Measurements from ENCODE around the gene OVOL1.
A peak's percentile ranks its signal among the peaks of the same experiment; 100 is the strongest.
"Not testable (repeated sequence)": the region's sequence is repeated elsewhere in the genome, so short reads cannot be mapped to it uniquely, and the experiment has no call there.

OVOL1 gene

DNA sequence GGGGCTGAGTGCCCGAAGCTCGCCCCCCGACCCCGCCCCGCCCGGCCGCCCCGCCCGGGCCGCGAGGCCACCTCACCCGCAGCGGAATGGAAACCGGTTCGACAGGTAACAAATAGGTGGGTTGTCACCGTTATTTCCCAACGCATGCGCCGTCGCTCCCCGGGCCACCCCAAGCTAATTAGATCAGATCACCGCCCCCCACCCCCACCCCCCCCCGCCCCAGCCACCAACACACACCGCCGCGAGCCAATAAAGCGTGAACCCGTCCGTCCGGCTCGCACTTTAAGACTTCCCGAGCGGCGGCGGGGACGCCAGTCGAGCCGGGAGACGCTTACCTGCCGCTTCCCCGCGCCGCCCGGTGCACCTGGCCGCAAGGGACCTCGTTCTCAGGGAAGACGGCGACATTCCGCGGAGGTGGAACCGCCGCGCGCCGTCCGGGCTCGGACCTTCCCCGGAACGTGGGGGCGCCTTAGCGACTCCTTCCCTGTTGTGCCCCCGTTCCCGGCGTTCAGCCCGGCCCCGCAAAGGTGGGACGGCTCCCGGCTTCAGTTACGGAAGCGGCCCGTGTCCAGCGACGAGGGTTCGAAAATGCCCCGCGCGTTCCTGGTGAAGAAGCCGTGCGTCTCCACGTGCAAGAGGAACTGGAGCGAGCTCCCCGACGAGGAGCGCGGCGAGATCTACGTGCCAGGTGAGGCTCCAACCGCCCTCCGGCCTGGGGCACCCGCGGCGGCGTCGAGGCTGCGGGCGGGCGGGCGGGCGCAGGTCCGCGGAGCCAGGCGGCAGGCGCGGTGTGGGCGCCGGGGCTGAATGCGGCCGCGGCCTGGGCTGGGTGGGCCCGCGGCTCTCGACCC is at the start of gene OVOL1:
Gene OVOL1, plus strand, starts transcription at position 278 of the 851 bp plus-strand sequence. Its CDS starts 311 bp downstream, at position 589.
- Histone ChIP-seq H3K9ac (ENCODE audit: low read length) (peak within 1 kb of the TSS; percentile 62), H3K27me3 (ENCODE audit: control insufficient read depth, insufficient read depth, low read length) (peaks cover 68% of the 10 kb centered on the region), H3K9me3 (ENCODE audit: control insufficient read depth, insufficient read depth, low read depth, low read length) (no peaks in the 10 kb centered on the region), H3K4me1 (ENCODE audit: control insufficient read depth, insufficient read depth, low read length) (peaks cover 37% of the 10 kb centered on the region), H3K4me3 (ENCODE audit: low read depth, low read length) (peak within 1 kb of the TSS; percentile 75), H3K27ac (ENCODE audit: low read depth, low read length) (no peak within 1 kb of the TSS; the same call in 1 of the 2 replicates), H3K36me3 (ENCODE audit: control insufficient read depth, insufficient read depth, low read length) (no peaks in the 10 kb centered on the region)

DNA sequence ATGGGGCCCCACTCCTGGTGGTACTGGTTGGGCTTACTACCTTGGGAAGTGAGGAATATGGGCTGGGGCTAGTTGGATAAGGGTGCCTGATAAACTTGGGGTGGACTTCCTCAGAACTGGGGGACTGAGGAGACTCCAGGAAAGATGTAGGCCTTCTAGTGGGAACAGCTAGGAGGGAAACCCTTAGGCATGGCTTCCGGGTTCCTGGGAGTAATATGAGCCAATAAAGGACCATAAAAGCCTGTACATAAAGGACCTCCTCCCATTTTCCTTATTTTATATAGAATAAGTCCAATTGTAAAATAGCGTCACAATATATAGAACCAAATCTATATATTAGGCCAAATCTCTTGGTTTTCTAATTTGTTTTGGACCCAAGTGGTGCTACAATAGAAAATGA is 47.8 kb upstream of the OVOL1 start:
- H3K4me3 ChIP-seq (ENCODE audit: low read depth, low read length), result no peak overlapping the region

GRCh38 chr11:65741185-65741584 is 45.7 kb upstream of the OVOL1 start:
- H3K36me3 ChIP-seq (ENCODE audit: control insufficient read depth, insufficient read depth, low read length), result no peaks in the 10 kb centered on the region
- no peaks in the 10 kb centered on the region; the same call in 1 of the 2 replicates for H3K27me3 ChIP-seq (ENCODE audit: control insufficient read depth, insufficient read depth, low read length)
- no peaks in the 10 kb centered on the region for H3K4me1 ChIP-seq (ENCODE audit: control insufficient read depth, insufficient read depth, low read length)
- no peak overlapping the region for H3K27ac ChIP-seq (ENCODE audit: low read depth, low read length)
- H3K9me3 ChIP-seq (ENCODE audit: control insufficient read depth, insufficient read depth, low read depth, low read length), result peaks cover 23% of the 10 kb centered on the region
- H3K9ac ChIP-seq (ENCODE audit: low read length), result no peak overlapping the region
- H3K4me3 ChIP-seq (ENCODE audit: low read depth, low read length), result no peak overlapping the region

More for the DNA sequence above, 47.8 kb upstream of the OVOL1 start:
- H3K9me3 ChIP-seq (ENCODE audit: control insufficient read depth, insufficient read depth, low read depth, low read length), result peaks cover 26% of the 10 kb centered on the region
- H3K27ac ChIP-seq (ENCODE audit: low read depth, low read length), result no peak overlapping the region
- H3K36me3 ChIP-seq (ENCODE audit: control insufficient read depth, insufficient read depth, low read length), result no peaks in the 10 kb centered on the region
- no peaks in the 10 kb centered on the region; the same call in 1 of the 2 replicates for H3K27me3 ChIP-seq (ENCODE audit: control insufficient read depth, insufficient read depth, low read length)
- no peak overlapping the region for H3K9ac ChIP-seq (ENCODE audit: low read length)
- H3K4me1 ChIP-seq (ENCODE audit: control insufficient read depth, insufficient read depth, low read length), result no peaks in the 10 kb centered on the region

DNA sequence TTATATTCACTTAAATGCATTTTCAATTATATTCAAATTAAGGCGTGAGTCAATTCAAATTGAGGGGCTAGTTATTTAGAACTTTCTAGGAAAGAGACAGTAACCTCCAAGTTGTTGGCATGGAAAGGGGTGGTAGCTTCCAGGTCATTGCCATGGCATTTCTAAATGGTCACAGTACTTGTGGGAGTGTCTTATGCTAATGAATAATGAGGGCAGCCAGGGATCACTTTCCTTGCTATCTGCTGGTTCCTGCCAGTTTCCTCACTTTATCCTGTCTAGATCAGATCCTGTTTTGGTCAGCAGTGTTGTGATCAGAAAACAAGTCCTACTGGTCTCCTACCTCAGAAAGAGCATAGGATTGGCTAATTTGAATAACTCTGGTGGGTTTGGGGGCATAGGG is 44.5 kb upstream of the OVOL1 start:
- no peaks in the 10 kb centered on the region; the same call in 1 of the 2 replicates for H3K27me3 ChIP-seq (ENCODE audit: control insufficient read depth, insufficient read depth, low read length)
- H3K9me3 ChIP-seq (ENCODE audit: control insufficient read depth, insufficient read depth, low read depth, low read length), result peaks cover 11% of the 10 kb centered on the region
- no peaks in the 10 kb centered on the region for H3K4me1 ChIP-seq (ENCODE audit: control insufficient read depth, insufficient read depth, low read length)
- no peaks in the 10 kb centered on the region for H3K36me3 ChIP-seq (ENCODE audit: control insufficient read depth, insufficient read depth, low read length)
- no peak overlapping the region for H3K9ac ChIP-seq (ENCODE audit: low read length)
- no peak overlapping the region for H3K4me3 ChIP-seq (ENCODE audit: low read depth, low read length)
- no peak overlapping the region for H3K27ac ChIP-seq (ENCODE audit: low read depth, low read length)

- Histone ChIP-seq H3K9me3 (ENCODE audit: control insufficient read depth, insufficient read depth, low read depth, low read length) (peaks cover 3% of the 10 kb centered on the region; the same call in 1 of the 2 replicates), H3K27ac (ENCODE audit: low read depth, low read length) (no peak overlapping the region), H3K36me3 (ENCODE audit: control insufficient read depth, insufficient read depth, low read length) (no peaks in the 10 kb centered on the region), H3K9ac (ENCODE audit: low read length) (no peak overlapping the region), H3K4me3 (ENCODE audit: low read depth, low read length) (no peak overlapping the region), H3K27me3 (ENCODE audit: control insufficient read depth, insufficient read depth, low read length) (peaks cover 7% of the 10 kb centered on the region; the same call in 1 of the 2 replicates), H3K4me1 (ENCODE audit: control insufficient read depth, insufficient read depth, low read length) (no peaks in the 10 kb centered on the region)
Observed at GRCh38 chr11:65743681-65744025, 43.2 kb upstream of the OVOL1 start.

DNA sequence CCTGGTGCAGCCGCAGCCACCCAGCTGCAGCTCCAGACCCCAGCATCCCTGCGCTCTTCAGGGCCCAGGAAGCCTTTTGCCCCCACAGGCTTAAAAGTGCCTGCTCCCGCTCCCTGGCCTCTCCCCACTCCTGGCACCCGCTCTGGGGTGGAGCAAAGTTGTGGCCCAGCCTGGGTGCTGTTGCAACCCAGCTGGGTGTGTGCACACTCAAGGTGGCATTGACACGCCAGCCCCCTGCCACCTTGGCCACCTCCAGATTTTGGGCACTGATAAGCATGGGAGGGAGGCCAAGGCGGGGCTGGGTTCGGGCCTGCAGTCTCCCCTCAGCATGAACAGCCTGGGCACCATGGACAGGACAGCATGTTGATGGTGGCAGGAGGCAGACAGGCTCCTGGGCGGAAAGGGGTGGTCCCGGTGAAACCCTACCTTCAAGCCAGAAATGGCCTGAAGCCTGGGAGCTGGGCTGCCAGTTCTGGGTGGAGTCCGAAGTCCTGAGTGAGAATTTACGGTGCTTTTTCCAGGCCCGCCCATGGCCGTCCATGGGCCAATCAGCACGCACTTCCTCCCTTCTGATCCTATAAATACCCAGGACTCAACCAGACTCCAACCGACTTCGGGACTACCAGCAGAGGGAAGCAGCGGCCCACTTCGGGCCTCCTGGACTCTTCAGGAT is 42.7 kb upstream of the OVOL1 start:
- no peaks in the 10 kb centered on the region for H3K36me3 ChIP-seq (ENCODE audit: control insufficient read depth, insufficient read depth, low read length)
- H3K9ac ChIP-seq (ENCODE audit: low read length), result no peak overlapping the region
- no peak overlapping the region for H3K27ac ChIP-seq (ENCODE audit: low read depth, low read length)
- H3K4me3 ChIP-seq (ENCODE audit: low read depth, low read length), result no peak overlapping the region
- H3K9me3 ChIP-seq (ENCODE audit: control insufficient read depth, insufficient read depth, low read depth, low read length), result peaks cover 3% of the 10 kb centered on the region; the same call in 1 of the 2 replicates
- H3K4me1 ChIP-seq (ENCODE audit: control insufficient read depth, insufficient read depth, low read length), result no peaks in the 10 kb centered on the region
- peaks cover 8% of the 10 kb centered on the region; the same call in 1 of the 2 replicates for H3K27me3 ChIP-seq (ENCODE audit: control insufficient read depth, insufficient read depth, low read length)

GRCh38 chr11:65744699-65745042 is 42.2 kb upstream of the OVOL1 start:
- no peak overlapping the region for H3K9ac ChIP-seq (ENCODE audit: low read length)
- no peak overlapping the region for H3K4me3 ChIP-seq (ENCODE audit: low read depth, low read length)
- peaks cover 3% of the 10 kb centered on the region; the same call in 1 of the 2 replicates for H3K9me3 ChIP-seq (ENCODE audit: control insufficient read depth, insufficient read depth, low read depth, low read length)

DNA sequence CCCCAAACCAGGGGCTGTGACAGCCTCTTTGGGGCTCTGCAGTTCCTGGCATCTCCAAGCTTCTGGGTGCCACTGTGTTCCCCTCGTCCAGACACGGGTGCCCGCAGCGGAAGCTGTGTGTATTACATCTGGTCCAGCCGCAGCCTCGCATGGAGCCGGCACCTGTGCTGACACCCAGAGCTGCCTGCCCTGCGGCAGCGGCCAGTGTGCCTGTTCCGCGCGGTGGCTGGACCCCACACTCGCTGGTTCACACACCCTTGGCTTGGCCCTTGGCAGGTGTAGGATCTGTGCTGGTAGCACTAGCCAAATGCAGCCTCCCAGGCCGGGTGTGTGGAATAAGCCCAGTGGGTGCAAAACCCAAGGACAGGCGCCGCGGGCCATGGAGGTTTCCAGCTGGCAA is 41.8 kb upstream of the OVOL1 start:
- H3K27me3 ChIP-seq (ENCODE audit: control insufficient read depth, insufficient read depth, low read length), result peaks cover 17% of the 10 kb centered on the region
- no peaks in the 10 kb centered on the region for H3K4me1 ChIP-seq (ENCODE audit: control insufficient read depth, insufficient read depth, low read length)
- no peak overlapping the region for H3K9ac ChIP-seq (ENCODE audit: low read length)
- H3K27ac ChIP-seq (ENCODE audit: low read depth, low read length), result no peak overlapping the region
- peaks cover 3% of the 10 kb centered on the region; the same call in 1 of the 2 replicates for H3K9me3 ChIP-seq (ENCODE audit: control insufficient read depth, insufficient read depth, low read depth, low read length)
- no peak overlapping the region for H3K4me3 ChIP-seq (ENCODE audit: low read depth, low read length)
- no peaks in the 10 kb centered on the region for H3K36me3 ChIP-seq (ENCODE audit: control insufficient read depth, insufficient read depth, low read length)

More at GRCh38 chr11:65744699-65745042, 42.2 kb upstream of the OVOL1 start:
- Histone ChIP-seq H3K36me3 (ENCODE audit: control insufficient read depth, insufficient read depth, low read length) (no peaks in the 10 kb centered on the region), H3K4me1 (ENCODE audit: control insufficient read depth, insufficient read depth, low read length) (no peaks in the 10 kb centered on the region), H3K27me3 (ENCODE audit: control insufficient read depth, insufficient read depth, low read length) (peaks cover 13% of the 10 kb centered on the region), H3K27ac (ENCODE audit: low read depth, low read length) (no peak overlapping the region)

DNA sequence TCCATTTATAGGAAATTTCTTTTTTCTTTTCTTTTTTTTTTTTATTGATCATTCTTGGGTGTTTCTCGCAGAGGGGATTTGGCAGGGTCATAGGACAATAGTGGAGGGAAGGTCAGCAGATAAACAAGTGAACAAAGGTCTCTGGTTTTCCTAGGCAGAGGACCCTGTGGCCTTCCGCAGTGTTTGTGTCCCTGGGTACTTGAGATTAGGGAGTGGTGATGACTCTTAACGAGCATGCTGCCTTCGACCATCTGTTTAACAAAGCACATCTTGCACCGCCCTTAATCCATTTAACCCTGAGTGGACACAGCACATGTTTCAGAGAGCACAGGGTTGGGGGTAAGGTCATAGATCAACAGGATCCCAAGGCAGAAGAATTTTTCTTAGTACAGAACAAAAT is 24.7 kb upstream of the OVOL1 start:
- H3K27ac ChIP-seq (ENCODE audit: low read depth, low read length); H3K27me3 ChIP-seq (ENCODE audit: control insufficient read depth, insufficient read depth, low read length); H3K4me1 ChIP-seq (ENCODE audit: control insufficient read depth, insufficient read depth, low read length); H3K4me3 ChIP-seq (ENCODE audit: low read depth, low read length); H3K9me3 ChIP-seq (ENCODE audit: control insufficient read depth, insufficient read depth, low read depth, low read length); H3K9ac ChIP-seq (ENCODE audit: low read length); H3K36me3 ChIP-seq (ENCODE audit: control insufficient read depth, insufficient read depth, low read length): not testable (repeated sequence)

DNA sequence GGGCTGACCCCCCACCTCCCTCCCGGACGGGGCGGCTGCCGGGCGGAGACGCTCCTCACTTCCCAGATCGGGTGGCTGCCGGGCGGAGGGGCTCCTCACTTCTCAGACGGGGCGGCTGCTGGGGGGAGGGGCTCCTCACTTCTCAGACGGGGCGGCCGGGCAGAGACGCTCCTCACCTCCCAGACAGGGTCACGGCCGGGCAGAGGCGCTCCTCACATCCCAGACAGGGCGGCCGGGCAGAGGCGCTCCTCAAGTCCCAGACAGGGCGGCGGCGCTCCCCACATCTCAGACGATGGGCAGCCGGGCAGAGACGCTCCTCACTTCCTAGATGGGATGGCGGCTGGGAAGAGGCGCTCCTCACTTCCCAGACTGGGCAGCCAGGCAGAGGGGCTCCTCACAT is 24.0 kb upstream of the OVOL1 start:
- H3K27me3 ChIP-seq (ENCODE audit: control insufficient read depth, insufficient read depth, low read length); H3K4me1 ChIP-seq (ENCODE audit: control insufficient read depth, insufficient read depth, low read length); H3K4me3 ChIP-seq (ENCODE audit: low read depth, low read length); H3K36me3 ChIP-seq (ENCODE audit: control insufficient read depth, insufficient read depth, low read length); H3K27ac ChIP-seq (ENCODE audit: low read depth, low read length); H3K9ac ChIP-seq (ENCODE audit: low read length); H3K9me3 ChIP-seq (ENCODE audit: control insufficient read depth, insufficient read depth, low read depth, low read length): not testable (repeated sequence)

DNA sequence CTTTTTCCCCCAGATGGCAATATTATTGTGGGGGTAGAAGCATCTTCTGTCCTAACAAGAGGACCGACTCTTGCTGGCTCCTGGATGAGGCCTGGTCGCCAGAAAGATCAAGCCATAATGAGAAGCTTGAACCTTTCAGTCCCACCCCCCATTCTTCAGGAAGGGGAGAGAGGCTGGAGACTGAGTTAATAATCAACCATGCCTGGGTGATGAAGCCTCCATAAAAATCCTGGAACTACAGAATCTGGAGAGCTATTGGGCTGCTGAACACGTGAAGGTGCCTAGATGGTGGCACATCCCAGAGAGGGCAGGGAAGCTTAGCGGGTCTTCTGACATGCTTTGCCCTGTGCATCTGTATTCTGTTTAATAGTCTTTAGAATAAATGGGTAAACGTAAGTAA is 22.4 kb upstream of the OVOL1 start:
- H3K4me1 ChIP-seq (ENCODE audit: control insufficient read depth, insufficient read depth, low read length), result no peaks in the 10 kb centered on the region
- no peaks in the 10 kb centered on the region for H3K36me3 ChIP-seq (ENCODE audit: control insufficient read depth, insufficient read depth, low read length)
- no peaks in the 10 kb centered on the region for H3K27me3 ChIP-seq (ENCODE audit: control insufficient read depth, insufficient read depth, low read length)
- no peak overlapping the region for H3K4me3 ChIP-seq (ENCODE audit: low read depth, low read length)
- H3K9ac ChIP-seq (ENCODE audit: low read length), result no peak overlapping the region
- H3K9me3 ChIP-seq (ENCODE audit: control insufficient read depth, insufficient read depth, low read depth, low read length), result peaks cover 9% of the 10 kb centered on the region; the same call in 1 of the 2 replicates
- no peak overlapping the region for H3K27ac ChIP-seq (ENCODE audit: low read depth, low read length)

All from HUES6 (cell line).